SK-N-SH treated with all-trans-retinoic acid at 6 μM for 48 hours (cell line): ENCODE results near the gene ST6GALNAC5.

ENCODE experiments used
- ATAC-seq: fragments of 200-7000 bp; cut with Tn5 transposase; 3 replicates; pipeline ENCODE4 v1.9.1; 2020; ENCODE audit warnings: mild to moderate bottlenecking, moderate library complexity
- ARNTL ChIP-seq: fragments of 450-650 bp; formaldehyde crosslinking; IDR thresholded peaks from 2 replicates; pipeline ENCODE4 v1.5.0; 2020; ENCODE audit warnings: low read depth, mild to moderate bottlenecking, moderate library complexity, borderline replicate concordance
- BACH2 ChIP-seq: fragments of 250-450 bp; sonication (Bioruptor Pico); IDR thresholded peaks from 2 replicates; pipeline ENCODE4 v1.9.0; 2021; ENCODE audit warnings: mild to moderate bottlenecking, borderline replicate concordance
- CREB5 ChIP-seq: fragments of 250-450 bp; sonication (Bioruptor Pico); IDR thresholded peaks from 2 replicates; pipeline ENCODE4 v1.5.1; 2020; ENCODE audit warnings: low read depth, mild to moderate bottlenecking, moderate library complexity
- CSDC2 ChIP-seq: fragments of 250-450 bp; sonication (Bioruptor Pico); IDR thresholded peaks from 2 replicates; pipeline ENCODE4 v1.5.0; 2020; ENCODE audit warnings: mild to moderate bottlenecking, moderate library complexity
- ESRRG ChIP-seq: fragments of 250-450 bp; sonication (Bioruptor Pico); IDR thresholded peaks from 2 replicates; pipeline ENCODE4 v1.6.1; 2021; ENCODE audit warnings: mild to moderate bottlenecking
- GLIS3 ChIP-seq: fragments of 250-450 bp; sonication (Bioruptor Pico); IDR thresholded peaks from 2 replicates; pipeline ENCODE4 v1.5.0; 2020; ENCODE audit warnings: mild to moderate bottlenecking, moderate library complexity
- ISL1 ChIP-seq: fragments of 250-450 bp; sonication (Bioruptor Pico); IDR thresholded peaks from 2 replicates; pipeline ENCODE4 v2.1.2; 2022; ENCODE audit warnings: mild to moderate bottlenecking, moderate library complexity
- PATZ1 ChIP-seq: fragments of 250-450 bp; sonication (Bioruptor Pico); IDR thresholded peaks from 2 replicates; pipeline ENCODE4 v1.8.0; 2020; ENCODE audit warnings: mild to moderate bottlenecking, moderate library complexity, borderline replicate concordance
- POU6F1 ChIP-seq: fragments of 250-450 bp; sonication (Bioruptor Pico); IDR thresholded peaks from 2 replicates; pipeline ENCODE4 v1.8.0; 2021; ENCODE audit warnings: low read depth, mild to moderate bottlenecking, moderate library complexity, borderline replicate concordance
- PPARA ChIP-seq: fragments of 250-450 bp; sonication (Bioruptor Pico); IDR thresholded peaks from 2 replicates; pipeline ENCODE4 v1.5.0; 2020; ENCODE audit warnings: mild to moderate bottlenecking, borderline replicate concordance
- RARB ChIP-seq: fragments of 250-450 bp; sonication (Bioruptor Pico); IDR thresholded peaks from 2 replicates; pipeline ENCODE4 v1.8.0; 2021; ENCODE audit warnings: mild to moderate bottlenecking, moderate library complexity
- SNAI2 ChIP-seq: fragments of 250-450 bp; sonication (Bioruptor Pico); IDR thresholded peaks from 2 replicates; pipeline ENCODE4 v1.5.0; 2020; ENCODE audit warnings: mild to moderate bottlenecking, moderate library complexity
- TCF4 ChIP-seq: fragments of 250-450 bp; sonication (Bioruptor Pico); IDR thresholded peaks from 2 replicates; pipeline ENCODE4 v1.8.0; 2021; ENCODE audit warnings: mild to moderate bottlenecking, moderate library complexity, borderline replicate concordance
- TOX ChIP-seq: fragments of 250-450 bp; sonication (Bioruptor Pico); IDR thresholded peaks from 2 replicates; pipeline ENCODE4 v1.8.0; 2021; ENCODE audit warnings: mild to moderate bottlenecking, moderate library complexity, borderline replicate concordance
- ZC3H10 ChIP-seq: fragments of 250-450 bp; sonication (Bioruptor Pico); IDR thresholded peaks from 2 replicates; pipeline ENCODE4 v1.5.1; 2021; ENCODE audit warnings: mild to moderate bottlenecking, moderate library complexity
- ZFP3 ChIP-seq: fragments of 250-450 bp; sonication (Bioruptor Pico); IDR thresholded peaks from 2 replicates; pipeline ENCODE4 v1.5.0; 2020; ENCODE audit warnings: mild to moderate bottlenecking, moderate library complexity
- ZFP30 ChIP-seq: fragments of 450-650 bp; formaldehyde crosslinking; IDR thresholded peaks from 2 replicates; pipeline ENCODE4 v1.5.0; 2022; ENCODE audit warnings: mild to moderate bottlenecking, moderate library complexity
- ZNF565 ChIP-seq: fragments of 450-650 bp; formaldehyde crosslinking; conservative IDR thresholded peaks from 2 replicates; pipeline ENCODE4 v1.5.0; 2020; ENCODE audit warnings: low read depth, mild to moderate bottlenecking, moderate library complexity
- ZNF70 ChIP-seq: fragments of 450-650 bp; formaldehyde crosslinking; IDR thresholded peaks from 2 replicates; pipeline ENCODE4 v1.5.0; 2020; ENCODE audit warnings: mild to moderate bottlenecking, moderate library complexity
- ZNF8 ChIP-seq: fragments of 450-650 bp; formaldehyde crosslinking; IDR thresholded peaks from 2 replicates; pipeline ENCODE4 v1.5.0; 2020; ENCODE audit warnings: mild to moderate bottlenecking, moderate library complexity
- TF ChIP-seq, protein P1 (sequence below): fragments of 250-450 bp; sonication (Bioruptor Pico); IDR thresholded peaks from 2 replicates; pipeline ENCODE4 v1.5.0; 2020; ENCODE audit warnings: mild to moderate bottlenecking, moderate library complexity

ST6GALNAC5 gene

DNA sequence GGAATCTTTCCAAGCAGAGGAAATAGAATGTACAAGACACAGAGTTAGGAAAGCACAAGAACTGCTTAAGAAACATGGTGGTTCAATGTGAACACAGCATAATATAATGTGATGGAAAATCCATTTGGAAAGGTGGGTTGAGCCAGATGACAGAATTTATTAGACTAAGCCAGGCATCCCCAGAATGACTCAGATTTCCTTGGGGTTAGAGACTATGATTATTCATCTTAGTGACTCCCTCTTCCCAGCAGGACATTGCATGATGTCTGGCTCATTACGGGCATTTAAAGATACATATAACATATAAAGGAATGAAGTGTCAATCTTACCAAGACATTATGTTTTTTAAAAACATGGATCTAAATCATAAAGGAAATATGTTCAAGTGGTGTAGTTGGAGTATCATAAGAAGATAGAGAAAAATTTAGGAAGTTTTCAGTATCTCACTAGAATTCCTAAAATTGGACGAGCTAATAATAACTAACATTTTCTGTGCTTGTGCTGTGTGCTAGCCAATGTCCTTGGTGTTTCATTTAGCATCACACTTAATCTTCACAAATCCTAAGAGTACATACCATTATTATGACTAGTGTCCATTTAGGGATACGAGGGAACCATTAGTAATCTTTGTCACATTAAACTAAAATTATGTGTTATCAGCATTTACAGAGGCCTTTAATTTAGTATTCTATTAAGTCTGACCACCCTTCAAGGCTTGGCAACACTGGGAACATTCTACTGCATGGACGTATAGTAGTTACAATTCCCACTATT, 41.0 kb upstream of the ST6GALNAC5 start:
- TF ChIP-seq RARB (CRISPR knock-in tag) (no peak), ARNTL (CRISPR knock-in tag) (no peak), ZC3H10 (CRISPR knock-in tag) (0 out of 2 replicates have a peak, but pooled peaks have one; percentile 35), TOX (CRISPR knock-in tag) (no peak), GLIS3 (CRISPR knock-in tag) (no peak)
- TF ChIP-seq, protein P1, sequence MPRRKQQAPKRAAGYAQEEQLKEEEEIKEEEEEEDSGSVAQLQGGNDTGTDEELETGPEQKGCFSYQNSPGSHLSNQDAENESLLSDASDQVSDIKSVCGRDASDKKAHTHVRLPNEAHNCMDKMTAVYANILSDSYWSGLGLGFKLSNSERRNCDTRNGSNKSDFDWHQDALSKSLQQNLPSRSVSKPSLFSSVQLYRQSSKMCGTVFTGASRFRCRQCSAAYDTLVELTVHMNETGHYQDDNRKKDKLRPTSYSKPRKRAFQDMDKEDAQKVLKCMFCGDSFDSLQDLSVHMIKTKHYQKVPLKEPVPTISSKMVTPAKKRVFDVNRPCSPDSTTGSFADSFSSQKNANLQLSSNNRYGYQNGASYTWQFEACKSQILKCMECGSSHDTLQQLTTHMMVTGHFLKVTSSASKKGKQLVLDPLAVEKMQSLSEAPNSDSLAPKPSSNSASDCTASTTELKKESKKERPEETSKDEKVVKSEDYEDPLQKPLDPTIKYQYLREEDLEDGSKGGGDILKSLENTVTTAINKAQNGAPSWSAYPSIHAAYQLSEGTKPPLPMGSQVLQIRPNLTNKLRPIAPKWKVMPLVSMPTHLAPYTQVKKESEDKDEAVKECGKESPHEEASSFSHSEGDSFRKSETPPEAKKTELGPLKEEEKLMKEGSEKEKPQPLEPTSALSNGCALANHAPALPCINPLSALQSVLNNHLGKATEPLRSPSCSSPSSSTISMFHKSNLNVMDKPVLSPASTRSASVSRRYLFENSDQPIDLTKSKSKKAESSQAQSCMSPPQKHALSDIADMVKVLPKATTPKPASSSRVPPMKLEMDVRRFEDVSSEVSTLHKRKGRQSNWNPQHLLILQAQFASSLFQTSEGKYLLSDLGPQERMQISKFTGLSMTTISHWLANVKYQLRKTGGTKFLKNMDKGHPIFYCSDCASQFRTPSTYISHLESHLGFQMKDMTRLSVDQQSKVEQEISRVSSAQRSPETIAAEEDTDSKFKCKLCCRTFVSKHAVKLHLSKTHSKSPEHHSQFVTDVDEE (CRISPR knock-in tag) = no peak
- ATAC-seq = peak; percentile 79

DNA sequence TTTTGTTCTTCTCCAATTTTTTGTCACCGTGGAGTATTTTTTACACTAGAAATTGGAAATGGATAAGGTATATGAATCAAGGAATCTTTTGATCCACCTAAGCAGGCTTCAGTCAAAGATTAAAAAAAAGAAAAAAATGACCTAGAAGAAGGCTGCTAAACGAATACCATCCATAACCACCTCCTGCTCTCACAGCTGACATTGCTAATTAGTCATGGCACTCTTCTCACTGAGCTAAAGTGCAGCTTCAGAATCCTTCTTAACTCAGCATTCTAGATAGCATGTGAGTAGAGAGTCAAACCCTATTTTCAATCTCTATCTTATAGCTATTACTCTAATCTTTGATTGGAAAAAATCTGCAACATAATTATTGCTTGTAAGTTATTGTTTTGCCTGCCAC, 40.2 kb upstream of the ST6GALNAC5 start:
- no peak for TF ChIP-seq ZNF8 (CRISPR knock-in tag)
- TF ChIP-seq BACH2 = no peak
- TF ChIP-seq ZC3H10 (CRISPR knock-in tag) = no peak
- TF ChIP-seq RARB (CRISPR knock-in tag) = no peak
- no peak for TF ChIP-seq ESRRG (CRISPR knock-in tag)
- TF ChIP-seq TOX (CRISPR knock-in tag) = no peak
- no peak for TF ChIP-seq ZNF70 (CRISPR knock-in tag)
- TF ChIP-seq PPARA (CRISPR knock-in tag) = no peak
- no peak for TF ChIP-seq SNAI2 (CRISPR knock-in tag)
- no peak for ATAC-seq

DNA sequence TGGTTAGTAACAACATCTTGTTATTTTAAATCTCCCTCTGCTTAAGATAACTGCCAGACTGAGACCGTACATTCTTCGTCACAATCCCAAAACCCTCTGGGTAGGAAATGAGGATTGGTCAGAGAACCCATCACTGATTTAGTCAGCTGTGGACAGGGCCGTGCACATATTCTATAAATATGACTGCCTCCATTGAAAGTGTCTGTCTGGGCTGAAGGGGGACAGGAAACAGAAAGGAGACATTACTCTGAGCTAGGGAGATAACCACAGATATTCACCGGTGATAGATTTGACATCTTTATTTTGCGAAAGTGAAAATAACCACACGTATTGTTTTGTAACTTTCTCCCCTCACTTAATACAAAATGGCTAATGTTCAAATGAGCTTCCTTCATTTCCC, 36.9 kb upstream of the ST6GALNAC5 start:
- TF ChIP-seq ZNF8 (CRISPR knock-in tag) (no peak), TCF4 (CRISPR knock-in tag) (no peak), PATZ1 (CRISPR knock-in tag) (no peak), POU6F1 (no peak), ZNF565 (no peak)
- peak; percentile 81 for ATAC-seq

- no peak for ATAC-seq
- TF ChIP-seq CSDC2 (CRISPR knock-in tag) (no peak), ZC3H10 (CRISPR knock-in tag) (no peak), ESRRG (CRISPR knock-in tag) (no peak), BACH2 (no peak), CREB5 (CRISPR knock-in tag) (no peak), ISL1 (CRISPR knock-in tag) (no peak), ARNTL (CRISPR knock-in tag) (no peak), ZFP3 (no peak), GLIS3 (CRISPR knock-in tag) (no peak), ZFP30 (CRISPR knock-in tag) (no peak), ZNF70 (CRISPR knock-in tag) (no peak)
- TF ChIP-seq, protein P1 (CRISPR knock-in tag) = no peak
These were observed 34.8 kb upstream of the ST6GALNAC5 start for GRCh38 chr1:76832521-76832920.
